GM21447 (cell line): Measurements from ENCODE around the gene NKTR.
"Not testable (repeated sequence)": the region's sequence is repeated elsewhere in the genome, so short reads cannot be mapped to it uniquely, and the experiment has no call there.

ENCODE experiments used
- ATAC-seq: cut with Tn5 transposase; IDR thresholded peaks from one replicate; pipeline ENCODE4 v1.9.1; 2021; ENCODE audit not compliant: unreplicated experiment

The NKTR gene

DNA sequence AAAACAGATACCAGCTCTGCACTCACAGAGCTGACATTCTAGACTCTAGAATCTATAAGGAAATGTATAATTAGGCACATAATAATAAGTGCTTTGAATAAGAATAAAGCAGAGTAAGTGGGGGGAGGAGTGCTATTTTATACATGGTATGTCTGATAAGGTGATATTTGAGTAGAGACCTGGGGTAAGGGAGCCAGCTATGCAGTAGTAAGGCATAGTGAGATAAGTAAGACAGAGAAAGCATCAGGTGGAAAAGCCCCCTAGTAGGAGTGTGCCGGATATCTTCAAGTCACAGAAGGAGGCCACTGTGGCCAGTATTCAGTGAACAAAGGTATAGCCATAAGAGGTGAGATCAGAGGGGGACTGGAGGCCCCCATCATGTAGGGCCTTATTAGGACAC lies 6.9 kb upstream of the NKTR start:
- no peak for ATAC-seq

DNA sequence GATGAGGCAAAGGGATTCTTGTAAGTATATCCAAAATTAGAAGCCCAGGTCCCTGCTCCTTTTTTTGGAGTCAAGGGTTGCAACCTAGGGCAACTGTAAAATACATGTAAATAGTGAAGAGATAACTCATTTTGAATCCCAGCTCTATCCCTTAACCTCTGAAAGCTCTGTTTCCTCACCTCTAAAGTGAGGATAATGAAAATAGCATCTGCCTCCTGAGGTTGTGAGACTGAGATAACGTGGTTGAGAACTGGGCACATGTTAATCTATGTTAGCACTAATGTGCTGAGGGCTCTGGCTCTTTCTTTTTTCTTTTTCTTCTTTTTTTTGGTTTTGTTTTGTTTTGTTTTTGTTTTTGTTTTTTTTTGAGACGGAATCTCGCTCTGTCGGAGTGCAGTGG lies 4.8 kb upstream of the NKTR start:
- ATAC-seq, result no peak

DNA sequence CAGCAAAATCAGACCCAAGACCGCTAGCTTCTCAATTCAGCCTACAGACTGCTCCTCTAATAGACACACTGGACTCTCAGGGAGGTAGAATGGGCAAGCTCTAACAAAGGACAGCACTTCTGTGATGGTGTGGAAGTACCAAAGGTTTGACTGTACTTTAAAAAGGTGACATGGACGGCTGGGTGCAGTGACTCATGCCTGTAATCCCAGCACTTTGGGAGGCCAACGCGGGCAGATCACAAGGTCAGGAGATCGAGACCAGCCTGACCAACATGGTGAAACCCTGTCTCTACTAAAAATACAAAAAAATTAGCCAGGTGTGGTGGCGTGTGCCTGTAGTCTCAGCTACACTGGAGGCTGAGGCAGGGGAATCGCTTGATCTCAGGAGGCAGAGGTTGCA lies 3.4 kb upstream of the NKTR start:
- ATAC-seq, result not testable (repeated sequence)

DNA sequence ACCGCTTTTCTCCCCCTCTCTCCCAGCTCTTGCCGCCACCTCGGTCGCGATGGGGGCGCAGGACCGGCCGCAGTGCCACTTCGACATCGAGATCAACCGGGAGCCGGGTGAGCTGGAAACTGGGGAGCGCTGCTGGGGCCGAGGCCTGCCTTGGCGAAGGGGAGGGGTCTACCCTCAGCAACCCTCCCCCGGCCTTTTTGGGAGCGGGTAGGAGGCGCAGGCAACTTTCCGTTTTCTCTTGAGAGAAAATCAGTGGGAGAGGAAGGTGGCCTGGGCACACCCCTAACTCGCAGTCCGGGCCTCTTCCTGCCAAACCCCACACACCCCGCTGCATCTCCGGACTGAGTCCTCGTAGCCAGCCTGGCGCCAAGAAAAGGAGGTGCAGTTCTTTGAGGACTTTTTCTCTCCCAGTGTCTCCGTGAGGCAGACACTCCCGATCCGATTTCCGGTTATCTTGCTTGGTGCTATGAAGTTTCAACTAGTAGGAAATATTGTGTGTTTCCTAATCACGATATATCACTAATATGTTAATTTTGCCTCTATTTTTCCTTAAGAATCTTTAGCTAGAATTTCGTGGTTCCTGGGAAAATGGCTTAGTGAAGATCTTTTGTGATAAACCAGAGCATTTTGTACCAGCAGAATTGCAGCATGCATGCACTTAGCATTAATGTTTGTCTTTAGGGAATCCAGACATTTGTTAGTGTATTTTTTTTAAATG lies 631 bp downstream of the NKTR start:
- peak; percentile 31 for ATAC-seq

DNA sequence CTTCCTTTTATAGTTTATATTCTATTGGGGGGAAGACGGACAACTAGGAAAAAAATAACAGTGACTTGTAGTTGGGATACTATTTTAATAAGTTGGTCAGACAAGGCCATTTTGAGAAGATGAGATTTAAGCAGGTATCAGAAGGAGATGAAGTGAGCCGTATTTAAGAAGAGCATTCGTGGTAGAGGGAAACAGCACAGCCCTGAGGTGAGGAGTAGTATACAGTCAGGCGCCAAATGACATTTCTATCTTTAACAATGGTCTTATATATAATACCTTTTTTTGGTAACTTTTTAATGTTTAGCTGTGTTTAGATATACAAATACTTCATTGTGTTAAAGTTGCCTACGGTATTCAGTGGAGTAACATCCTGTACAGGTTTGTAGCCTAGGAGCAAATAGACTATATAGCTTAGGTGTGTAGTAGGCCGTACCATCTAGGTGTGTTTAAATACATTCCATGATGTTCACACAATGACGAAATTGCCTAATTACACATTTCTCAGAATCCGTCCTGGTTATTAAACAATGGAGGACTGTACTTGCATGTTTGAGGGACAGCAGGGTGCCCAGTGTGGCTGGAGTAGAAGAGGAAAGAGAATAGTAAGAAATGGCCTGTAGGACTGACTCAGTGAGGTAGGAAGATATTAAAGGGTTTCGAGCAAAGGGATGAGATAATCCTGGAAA lies 1.6 kb downstream of the NKTR start:
- ATAC-seq, result no peak

DNA sequence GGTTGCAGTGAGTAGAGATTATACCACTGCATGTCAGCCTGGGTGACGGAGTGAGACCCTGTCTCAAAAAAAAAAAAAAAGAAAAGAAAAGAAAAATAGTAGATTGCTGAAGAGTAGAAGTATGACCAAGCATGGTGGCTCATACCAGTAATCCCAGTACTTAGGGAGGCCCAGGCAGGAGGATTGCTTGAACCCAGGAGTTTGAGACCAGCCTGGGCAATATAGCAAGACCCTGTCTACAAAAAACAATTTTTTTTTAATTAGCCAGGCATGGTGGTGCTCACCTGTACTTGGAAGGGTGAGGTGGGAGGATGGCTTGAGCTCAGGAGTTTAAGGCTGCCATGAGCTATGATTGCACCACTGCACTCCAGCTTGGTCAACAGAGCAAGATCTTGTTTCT lies 2.5 kb downstream of the NKTR start:
- no peak for ATAC-seq

DNA sequence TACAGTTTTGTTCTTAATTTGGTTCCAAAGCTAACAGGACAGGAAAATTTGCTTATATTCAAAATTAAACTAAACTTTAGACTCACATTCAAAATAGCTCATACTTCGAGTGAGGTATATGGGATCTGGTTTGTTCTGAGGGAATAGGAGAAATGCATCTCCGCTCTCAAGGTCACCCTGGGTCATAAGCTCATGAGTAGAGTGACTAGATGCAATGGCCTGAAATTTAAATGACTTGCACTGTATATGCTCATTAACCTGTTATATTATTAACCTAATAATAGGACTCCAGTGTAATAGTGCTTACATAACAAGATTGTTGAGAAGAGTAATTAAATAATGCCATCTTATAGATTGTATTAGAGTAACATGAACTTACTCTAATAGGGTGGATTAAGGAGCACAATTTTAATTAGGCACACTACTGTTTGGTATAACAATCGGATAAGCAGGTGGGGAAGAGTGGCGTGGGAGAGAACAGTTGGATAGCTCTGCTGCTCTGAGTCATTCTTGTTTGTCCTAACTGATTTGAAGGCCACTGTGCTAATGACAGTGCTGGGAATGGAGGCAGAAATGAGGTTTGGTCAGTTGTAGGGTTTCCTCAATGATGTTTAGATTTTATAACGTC lies 5.2 kb downstream of the NKTR start:
- no peak for ATAC-seq

DNA sequence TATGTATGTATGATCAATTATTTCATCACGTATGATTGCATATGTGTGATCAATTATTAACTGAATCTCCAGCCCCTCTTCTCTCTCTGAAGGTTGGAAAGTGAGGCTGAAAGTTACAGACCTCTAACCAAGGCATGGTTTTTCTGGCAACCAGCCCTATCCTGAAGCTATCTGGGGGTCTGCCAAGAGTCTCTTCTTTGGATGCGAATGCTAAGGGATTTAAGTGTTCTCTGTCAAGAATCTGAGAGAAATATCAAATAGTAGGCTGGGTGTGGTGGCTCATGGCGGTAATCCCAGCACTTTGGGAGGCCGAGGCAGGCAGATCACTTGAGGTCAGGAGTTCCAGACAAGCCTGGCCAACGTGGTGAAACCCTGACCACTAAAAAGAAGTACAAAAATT lies 8.1 kb downstream of the NKTR start:
- ATAC-seq, result no peak

DNA sequence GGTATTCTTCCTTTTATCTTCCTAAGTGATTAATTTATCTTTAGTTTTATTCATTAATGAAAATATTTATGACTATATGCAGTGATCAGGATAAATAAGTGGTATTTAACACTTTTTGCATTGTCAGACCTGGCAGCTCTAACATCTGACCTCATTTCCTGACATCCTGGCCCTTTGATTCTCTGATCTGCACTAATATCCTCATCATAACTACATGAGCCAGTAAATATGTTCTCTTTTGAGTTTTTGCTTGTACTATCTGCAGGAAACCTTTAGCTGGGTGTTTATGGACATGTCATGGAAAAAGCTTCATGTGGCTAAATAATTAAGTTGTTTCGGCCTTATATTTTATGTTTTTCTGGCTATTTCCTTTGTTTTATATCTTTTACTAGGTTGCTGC lies 10.5 kb downstream of the NKTR start:
- ATAC-seq, result no peak

DNA sequence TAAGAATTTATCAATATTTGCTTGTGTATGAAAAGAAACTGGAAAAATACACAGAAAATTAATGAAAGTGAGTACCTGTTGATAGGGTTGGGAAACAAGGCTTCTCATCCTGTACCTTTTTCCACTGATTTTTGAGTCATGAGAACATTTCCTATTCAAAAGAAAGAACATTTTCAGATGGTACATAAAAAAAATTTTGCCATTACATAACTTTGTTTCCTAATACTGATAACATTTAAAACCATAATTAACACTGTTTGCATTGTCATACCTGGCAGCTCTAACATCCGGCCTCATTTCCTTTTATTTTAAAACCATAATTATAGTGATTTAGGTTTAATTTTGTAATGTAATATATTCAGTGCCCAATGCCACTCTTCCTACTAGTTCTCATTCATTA lies 11.7 kb downstream of the NKTR start:
- no peak for ATAC-seq

DNA sequence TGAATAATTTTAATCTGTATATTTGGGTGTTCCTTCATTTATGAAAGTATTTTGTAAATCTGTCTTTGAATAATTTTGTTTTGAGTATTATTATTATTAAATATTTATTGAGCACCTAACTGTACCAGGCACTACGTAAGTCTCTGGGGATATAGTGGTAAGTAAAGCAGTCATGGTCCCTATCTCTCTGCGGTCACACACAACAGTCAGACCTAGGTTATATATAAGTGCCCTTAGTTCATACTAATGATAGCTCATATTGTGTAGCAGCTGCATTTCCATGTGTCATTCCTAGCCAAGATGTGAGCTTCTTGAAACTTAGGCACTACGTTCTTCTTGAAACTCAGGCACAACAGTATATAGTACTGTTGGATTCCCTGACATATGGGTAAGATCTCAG lies 12.4 kb downstream of the NKTR start:
- no peak for ATAC-seq

DNA sequence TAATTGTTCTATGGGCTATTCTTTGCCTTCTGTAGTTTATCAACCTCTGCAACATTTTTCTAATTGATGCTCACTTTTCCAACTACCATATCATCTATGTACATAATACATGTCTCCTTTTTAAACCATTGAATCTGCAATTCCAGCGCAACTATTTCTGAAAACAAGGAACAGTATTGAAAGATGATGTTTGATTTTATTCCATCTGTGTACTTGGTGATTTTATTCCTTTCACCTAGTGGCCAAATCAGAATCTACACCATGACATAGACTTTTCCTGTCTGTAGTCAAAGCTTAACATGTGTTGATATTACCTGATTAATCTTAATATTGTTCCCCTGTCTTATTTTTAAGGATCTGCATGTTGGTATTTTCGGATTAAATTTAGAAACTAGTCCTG lies 13.0 kb downstream of the NKTR start:
- no peak for ATAC-seq

DNA sequence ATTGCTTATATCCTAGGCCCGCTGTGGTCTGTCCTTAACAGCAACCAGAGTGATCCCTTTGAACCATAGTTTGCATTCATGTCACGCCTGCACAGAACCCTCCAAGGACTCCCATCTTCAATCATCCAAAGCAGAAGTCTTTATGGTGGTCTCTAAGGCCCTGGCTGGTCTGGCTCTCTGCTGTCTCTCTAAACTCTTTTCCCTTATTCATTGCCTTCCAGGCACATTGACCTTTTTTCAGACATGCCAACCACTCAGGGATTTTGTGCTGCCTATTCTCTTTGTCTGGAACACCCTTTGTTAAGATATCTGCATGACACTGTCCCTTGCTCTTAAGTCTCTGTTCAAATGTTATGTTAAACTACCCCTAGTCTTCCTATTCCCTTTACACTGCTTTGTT lies 31.1 kb downstream of the NKTR start:
- ATAC-seq, result no peak

DNA sequence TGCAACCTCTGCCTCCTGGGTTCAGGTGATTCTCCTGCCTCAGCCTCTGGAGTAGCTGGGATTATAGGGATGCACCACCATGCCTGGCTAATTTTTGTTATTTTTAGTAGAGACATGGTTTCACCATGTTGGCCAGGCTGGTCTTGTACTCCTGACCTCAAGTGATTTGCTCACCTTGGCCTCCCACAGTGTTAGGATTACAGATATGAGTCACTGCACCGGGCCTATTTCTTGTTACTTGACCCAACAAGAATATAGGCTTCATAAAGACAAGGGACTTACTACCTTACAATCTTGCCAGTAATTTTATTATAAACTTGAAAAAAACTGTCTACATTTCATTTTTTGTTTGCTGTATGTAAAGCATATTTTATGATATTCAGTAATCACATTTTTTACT lies 31.7 kb downstream of the NKTR start:
- no peak for ATAC-seq

DNA sequence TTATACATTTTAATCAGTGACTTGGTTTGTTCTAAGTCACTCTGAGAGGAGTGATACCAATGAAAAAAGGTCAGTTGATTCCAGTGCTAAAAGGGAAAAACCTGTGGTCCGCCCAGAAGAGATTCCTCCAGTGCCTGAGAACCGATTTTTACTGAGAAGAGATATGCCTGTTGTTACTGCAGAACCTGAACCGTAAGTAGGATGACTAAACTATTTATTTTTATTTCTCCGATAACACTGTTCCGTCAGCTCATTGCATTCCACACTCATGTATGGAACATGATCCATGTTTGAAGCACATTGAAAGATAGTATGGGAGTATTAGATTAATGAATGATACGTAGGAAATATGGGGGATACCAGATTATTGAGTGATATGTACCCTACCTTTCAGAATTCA lies 33.1 kb downstream of the NKTR start:
- ATAC-seq, result no peak

DNA sequence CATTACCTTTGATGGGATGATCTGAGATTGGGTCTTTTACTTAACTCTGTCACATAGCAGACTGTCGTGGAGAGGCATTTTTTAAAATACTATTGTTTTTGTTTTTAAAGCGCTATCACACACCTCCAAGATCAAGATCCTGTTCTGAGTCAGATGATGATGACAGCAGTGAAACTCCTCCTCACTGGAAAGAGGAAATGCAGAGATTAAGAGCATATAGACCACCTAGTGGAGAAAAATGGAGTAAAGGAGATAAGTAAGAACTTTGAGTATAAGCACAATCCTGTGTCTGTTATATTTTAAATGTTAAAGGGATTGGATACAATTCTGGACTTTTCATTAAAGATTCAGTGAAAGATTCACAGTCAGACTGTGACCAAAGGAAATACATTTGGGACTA lies 34.6 kb downstream of the NKTR start:
- ATAC-seq, result no peak

DNA sequence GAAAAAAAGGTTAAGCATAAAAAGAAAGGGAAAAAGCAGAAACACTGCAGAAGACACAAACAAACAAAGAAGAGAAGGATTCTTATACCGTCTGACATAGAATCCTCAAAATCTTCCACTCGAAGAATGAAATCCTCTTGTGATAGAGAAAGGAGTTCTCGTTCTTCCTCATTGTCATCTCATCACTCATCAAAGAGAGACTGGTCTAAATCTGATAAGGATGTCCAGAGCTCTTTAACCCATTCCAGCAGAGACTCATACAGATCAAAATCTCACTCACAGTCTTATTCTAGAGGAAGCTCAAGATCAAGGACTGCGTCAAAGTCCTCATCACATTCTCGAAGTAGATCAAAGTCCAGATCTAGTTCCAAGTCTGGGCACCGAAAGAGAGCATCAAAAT lies 36.5 kb downstream of the NKTR start:
- ATAC-seq, result no peak

DNA sequence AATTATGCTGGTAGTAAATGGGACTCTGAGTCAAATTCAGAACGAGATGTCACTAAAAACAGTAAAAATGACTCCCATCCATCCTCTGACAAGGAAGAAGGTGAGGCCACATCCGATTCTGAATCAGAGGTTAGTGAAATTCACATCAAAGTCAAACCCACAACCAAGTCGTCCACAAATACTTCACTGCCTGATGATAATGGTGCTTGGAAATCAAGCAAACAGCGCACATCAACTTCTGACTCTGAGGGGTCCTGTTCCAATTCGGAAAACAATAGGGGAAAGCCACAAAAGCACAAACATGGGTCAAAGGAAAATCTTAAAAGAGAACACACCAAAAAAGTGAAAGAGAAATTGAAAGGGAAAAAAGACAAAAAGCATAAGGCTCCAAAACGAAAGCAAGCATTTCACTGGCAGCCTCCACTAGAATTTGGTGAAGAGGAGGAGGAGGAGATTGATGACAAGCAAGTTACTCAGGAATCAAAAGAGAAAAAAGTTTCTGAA lies 37.9 kb downstream of the NKTR start:
- no peak for ATAC-seq

DNA sequence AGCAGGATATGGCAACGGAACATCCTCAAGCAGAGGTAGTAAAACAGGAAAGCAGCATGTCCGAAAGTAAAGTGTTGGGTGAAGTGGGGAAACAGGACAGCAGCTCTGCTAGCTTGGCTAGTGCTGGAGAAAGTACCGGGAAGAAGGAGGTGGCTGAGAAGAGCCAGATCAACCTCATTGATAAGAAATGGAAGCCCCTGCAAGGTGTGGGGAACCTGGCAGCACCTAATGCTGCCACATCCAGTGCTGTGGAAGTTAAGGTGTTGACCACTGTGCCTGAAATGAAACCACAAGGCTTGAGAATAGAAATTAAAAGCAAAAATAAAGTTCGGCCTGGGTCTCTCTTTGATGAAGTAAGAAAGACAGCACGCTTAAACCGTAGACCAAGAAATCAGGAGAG lies 38.7 kb downstream of the NKTR start:
- no peak for ATAC-seq

DNA sequence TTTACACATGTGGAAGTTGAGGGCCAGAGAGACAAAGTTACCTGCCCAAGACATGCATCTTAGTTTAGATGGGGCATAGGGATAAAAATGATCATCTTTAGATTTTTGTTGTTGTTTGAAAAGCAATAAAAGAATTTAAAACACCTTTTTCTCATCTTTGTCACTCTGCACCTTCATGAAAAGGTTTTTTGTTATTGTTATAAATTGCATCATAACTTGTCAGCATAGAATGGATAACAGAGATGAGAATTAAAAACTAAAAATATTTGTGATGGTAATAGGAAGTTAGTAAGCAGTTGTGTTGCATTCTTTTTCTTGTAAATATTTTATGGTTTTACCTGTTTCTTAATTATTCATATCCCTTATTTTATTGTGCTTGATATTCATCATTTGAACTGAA lies 39.6 kb downstream of the NKTR start:
- no peak for ATAC-seq

DNA sequence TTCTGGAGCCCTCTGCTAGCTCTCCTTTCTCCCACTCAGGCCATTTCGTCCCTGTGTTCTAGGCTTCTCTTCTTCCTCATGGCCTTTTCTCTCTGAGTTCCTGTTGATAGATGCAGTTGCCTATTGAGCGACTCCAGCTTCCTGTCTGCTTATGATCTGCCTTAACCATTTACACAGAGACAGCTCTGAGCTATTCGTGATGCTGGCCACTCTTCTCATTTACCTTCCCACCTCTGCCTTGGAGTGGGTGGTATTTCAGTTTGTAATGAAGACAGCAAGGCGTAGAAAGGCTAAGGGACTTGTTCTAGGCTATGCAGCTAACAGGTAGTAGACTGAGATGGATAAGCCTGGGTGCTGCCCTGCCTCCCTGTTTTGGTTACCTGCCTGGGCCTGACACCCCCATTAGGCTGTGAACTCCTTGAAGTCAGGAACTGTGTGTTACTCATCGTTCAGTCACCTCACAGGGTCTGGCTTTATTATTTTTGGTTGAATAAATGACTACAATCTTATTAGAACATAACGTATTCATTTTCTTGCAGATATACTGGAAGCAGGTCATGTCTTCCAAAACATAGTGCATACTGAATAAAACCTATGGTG lies 40.4 kb downstream of the NKTR start:
- no peak for ATAC-seq
